Measurements from ENCODE around the gene NTM.

The NTM gene

DNA sequence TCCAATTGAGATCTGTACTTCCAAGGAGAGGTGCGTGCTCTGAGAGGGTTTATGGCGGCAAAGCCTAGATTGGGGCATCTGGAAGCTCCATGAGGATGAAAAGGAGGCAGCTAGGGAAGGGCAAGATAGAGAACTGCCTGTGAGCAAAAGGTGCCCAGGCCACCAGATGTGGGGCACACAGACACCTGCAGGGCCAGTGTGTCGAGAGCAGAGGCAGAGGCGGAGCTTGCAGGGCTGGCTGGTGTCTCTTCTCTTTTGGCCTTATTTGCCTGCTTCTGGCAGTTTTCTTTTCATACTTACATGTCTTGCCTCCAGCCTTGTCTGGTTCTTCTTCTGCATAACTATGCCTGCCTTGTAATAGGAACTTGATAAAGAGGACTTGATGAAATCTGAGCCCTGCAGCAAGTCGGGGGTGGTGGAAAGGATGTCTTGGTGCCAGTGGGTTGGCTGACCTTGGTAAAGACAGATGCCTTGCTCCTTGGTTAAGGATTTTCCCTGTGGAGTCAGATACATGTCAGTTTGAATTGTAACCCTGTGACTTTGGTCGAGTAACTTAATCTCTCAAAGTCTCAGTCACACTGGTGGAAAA is 680.3 kb downstream of the NTM start:
- no peak overlapping the region for H2AFZ ChIP-seq (ENCODE audit: low read length)
- H3K4me2 ChIP-seq (ENCODE audit: low read length), result no peak overlapping the region
- H3K27me3 ChIP-seq (ENCODE audit: insufficient read depth, low read length), result no peaks in the 10 kb centered on the region
- no peaks in the 10 kb centered on the region for H3K9me2 ChIP-seq (ENCODE audit: low read depth, low read length)
- no peak overlapping the region for H3K27ac ChIP-seq (ENCODE audit: low read depth, low read length, poor library complexity, severe bottlenecking)
- H3K9ac ChIP-seq (ENCODE audit: low read length), result no peak overlapping the region
- TF ChIP-seq, protein P1, sequence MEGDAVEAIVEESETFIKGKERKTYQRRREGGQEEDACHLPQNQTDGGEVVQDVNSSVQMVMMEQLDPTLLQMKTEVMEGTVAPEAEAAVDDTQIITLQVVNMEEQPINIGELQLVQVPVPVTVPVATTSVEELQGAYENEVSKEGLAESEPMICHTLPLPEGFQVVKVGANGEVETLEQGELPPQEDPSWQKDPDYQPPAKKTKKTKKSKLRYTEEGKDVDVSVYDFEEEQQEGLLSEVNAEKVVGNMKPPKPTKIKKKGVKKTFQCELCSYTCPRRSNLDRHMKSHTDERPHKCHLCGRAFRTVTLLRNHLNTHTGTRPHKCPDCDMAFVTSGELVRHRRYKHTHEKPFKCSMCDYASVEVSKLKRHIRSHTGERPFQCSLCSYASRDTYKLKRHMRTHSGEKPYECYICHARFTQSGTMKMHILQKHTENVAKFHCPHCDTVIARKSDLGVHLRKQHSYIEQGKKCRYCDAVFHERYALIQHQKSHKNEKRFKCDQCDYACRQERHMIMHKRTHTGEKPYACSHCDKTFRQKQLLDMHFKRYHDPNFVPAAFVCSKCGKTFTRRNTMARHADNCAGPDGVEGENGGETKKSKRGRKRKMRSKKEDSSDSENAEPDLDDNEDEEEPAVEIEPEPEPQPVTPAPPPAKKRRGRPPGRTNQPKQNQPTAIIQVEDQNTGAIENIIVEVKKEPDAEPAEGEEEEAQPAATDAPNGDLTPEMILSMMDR (IDR thresholded peaks at IDR 0.05; ENCODE audit: low read length), result no peak
- TF ChIP-seq EZH2 (IDR thresholded peaks at IDR 0.05; ENCODE audit: borderline replicate concordance, low read length), result no peak
- H3K36me3 ChIP-seq (ENCODE audit: insufficient read depth, low read length), result no peaks in the 10 kb centered on the region
- no peaks in the 10 kb centered on the region for H3K9me3 ChIP-seq (ENCODE audit: low read length)
- H3K4me1 ChIP-seq (ENCODE audit: insufficient read depth, low read length, severe bottlenecking), result no peaks in the 10 kb centered on the region
- no peaks in the 10 kb centered on the region for H3K79me2 ChIP-seq (ENCODE audit: insufficient read depth, low read length)
- H4K20me1 ChIP-seq (ENCODE audit: insufficient read depth, low read length), result no peaks in the 10 kb centered on the region
- no peak overlapping the region for H3K4me3 ChIP-seq (ENCODE audit: low read depth, low read length, poor library complexity, severe bottlenecking)
- no peaks in the 10 kb centered on the region for H3F3A ChIP-seq (ENCODE audit: insufficient read depth, low read length)

DNA sequence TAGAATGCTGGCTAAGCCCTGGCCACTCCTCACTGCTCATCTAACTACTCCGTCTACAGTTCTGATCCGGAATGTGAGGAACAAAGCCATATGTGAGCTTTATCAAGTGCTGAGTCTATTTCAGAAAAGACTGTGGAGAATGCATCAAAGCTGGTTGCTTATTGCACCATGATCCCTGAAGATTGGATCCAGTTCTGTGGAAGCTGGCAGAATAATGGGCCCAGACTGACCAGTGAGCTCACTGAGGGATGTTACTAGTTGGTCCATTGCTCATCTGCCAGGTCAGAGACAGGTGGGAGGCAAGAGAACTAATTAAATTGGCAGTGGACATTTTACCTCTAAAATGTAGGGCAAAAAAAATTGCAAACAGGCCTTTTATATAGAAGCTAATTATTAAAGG is 681.3 kb downstream of the NTM start:
- no peak overlapping the region for H3K4me3 ChIP-seq (ENCODE audit: low read depth, low read length, poor library complexity, severe bottlenecking)
- no peaks in the 10 kb centered on the region for H3K36me3 ChIP-seq (ENCODE audit: insufficient read depth, low read length)
- H3K27ac ChIP-seq (ENCODE audit: low read depth, low read length, poor library complexity, severe bottlenecking), result no peak overlapping the region
- H4K20me1 ChIP-seq (ENCODE audit: insufficient read depth, low read length), result no peaks in the 10 kb centered on the region
- H3K79me2 ChIP-seq (ENCODE audit: insufficient read depth, low read length), result no peaks in the 10 kb centered on the region
- H3K27me3 ChIP-seq (ENCODE audit: insufficient read depth, low read length), result no peaks in the 10 kb centered on the region
- H3K9me2 ChIP-seq (ENCODE audit: low read depth, low read length), result no peaks in the 10 kb centered on the region
- TF ChIP-seq EZH2 (IDR thresholded peaks at IDR 0.05; ENCODE audit: borderline replicate concordance, low read length), result no peak
- TF ChIP-seq, protein P1 (IDR thresholded peaks at IDR 0.05; ENCODE audit: low read length), result no peak
- H3K9me3 ChIP-seq (ENCODE audit: low read length), result no peaks in the 10 kb centered on the region
- no peak overlapping the region for H3K4me2 ChIP-seq (ENCODE audit: low read length)
- no peak overlapping the region for H3K9ac ChIP-seq (ENCODE audit: low read length)
- no peaks in the 10 kb centered on the region for H3K4me1 ChIP-seq (ENCODE audit: insufficient read depth, low read length, severe bottlenecking)
- H3F3A ChIP-seq (ENCODE audit: insufficient read depth, low read length), result no peaks in the 10 kb centered on the region
- no peak overlapping the region for H2AFZ ChIP-seq (ENCODE audit: low read length)

DNA sequence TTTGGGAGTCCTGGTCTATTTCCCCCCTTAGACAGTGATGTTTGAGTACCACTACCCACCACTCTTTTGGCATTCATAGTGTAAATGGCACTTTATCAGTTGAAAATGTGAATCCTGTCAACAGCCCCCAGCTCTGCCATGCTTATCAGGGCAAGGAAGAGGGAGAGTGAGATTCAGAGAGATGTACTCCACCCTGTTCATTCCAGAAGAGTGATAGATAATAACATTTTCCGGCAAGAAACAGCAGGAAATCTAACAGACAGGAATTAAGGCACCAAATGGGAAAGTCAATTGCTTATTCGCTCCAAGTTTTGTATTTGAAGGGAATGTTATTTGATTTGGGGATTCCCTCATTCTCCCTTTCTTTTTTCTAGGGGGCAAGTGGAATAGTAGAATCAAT is 681.9 kb downstream of the NTM start:
- Histone ChIP-seq H4K20me1 (ENCODE audit: insufficient read depth, low read length) (no peaks in the 10 kb centered on the region), H3K4me1 (ENCODE audit: insufficient read depth, low read length, severe bottlenecking) (no peaks in the 10 kb centered on the region)
- TF ChIP-seq, protein P1 (IDR thresholded peaks at IDR 0.05; ENCODE audit: low read length), result no peak
- no peak for TF ChIP-seq EZH2 (IDR thresholded peaks at IDR 0.05; ENCODE audit: borderline replicate concordance, low read length)

More for the DNA sequence above, 681.9 kb downstream of the NTM start:
- H3K79me2 ChIP-seq (ENCODE audit: insufficient read depth, low read length), result no peaks in the 10 kb centered on the region
- no peak overlapping the region for H3K4me3 ChIP-seq (ENCODE audit: low read depth, low read length, poor library complexity, severe bottlenecking)
- H2AFZ ChIP-seq (ENCODE audit: low read length), result no peak overlapping the region
- no peaks in the 10 kb centered on the region for H3K9me3 ChIP-seq (ENCODE audit: low read length)
- no peaks in the 10 kb centered on the region for H3K9me2 ChIP-seq (ENCODE audit: low read depth, low read length)
- H3K9ac ChIP-seq (ENCODE audit: low read length), result no peak overlapping the region
- no peak overlapping the region for H3K4me2 ChIP-seq (ENCODE audit: low read length)
- no peaks in the 10 kb centered on the region for H3K36me3 ChIP-seq (ENCODE audit: insufficient read depth, low read length)
- no peaks in the 10 kb centered on the region for H3F3A ChIP-seq (ENCODE audit: insufficient read depth, low read length)
- H3K27ac ChIP-seq (ENCODE audit: low read depth, low read length, poor library complexity, severe bottlenecking), result no peak overlapping the region
- H3K27me3 ChIP-seq (ENCODE audit: insufficient read depth, low read length), result no peaks in the 10 kb centered on the region

Measured in OCI-LY1 (cell line).